ENCODE results near the gene MGRN1. TPM values are rescaled to one million over a fixed set of nuclear protein-coding genes. Genes with fewer than 3 reads are reported as not detected.

MGRN1 gene
- total RNA-seq, 1 donor from 2014 or later, result 21.6 TPM

DNA sequence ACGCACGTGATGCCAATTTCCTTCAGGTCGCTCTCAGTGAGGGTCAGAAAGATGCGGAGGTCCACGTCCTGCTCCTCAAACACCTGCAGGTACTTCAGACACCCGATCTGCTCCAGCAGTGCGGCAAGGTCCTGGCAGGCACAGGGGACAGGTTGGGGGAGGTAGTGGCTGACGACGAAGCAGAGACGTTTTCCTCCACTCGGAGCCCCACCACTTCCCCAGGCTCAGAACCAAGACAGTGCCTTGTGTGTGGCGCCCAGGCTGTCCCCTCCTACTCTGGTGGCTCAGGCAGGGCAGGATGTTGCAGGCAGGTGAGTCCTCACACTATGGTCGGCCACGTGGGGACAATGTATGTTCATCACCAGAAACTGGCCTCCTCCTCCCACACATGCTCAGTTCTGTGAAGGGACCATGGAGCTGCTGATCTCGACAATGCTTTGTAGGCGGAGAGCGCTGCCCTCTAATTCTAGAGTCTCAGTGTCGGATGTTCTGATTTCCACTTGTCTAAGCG is 74.5 kb downstream of the MGRN1 start:
- DNase-seq, result no peak

DNA sequence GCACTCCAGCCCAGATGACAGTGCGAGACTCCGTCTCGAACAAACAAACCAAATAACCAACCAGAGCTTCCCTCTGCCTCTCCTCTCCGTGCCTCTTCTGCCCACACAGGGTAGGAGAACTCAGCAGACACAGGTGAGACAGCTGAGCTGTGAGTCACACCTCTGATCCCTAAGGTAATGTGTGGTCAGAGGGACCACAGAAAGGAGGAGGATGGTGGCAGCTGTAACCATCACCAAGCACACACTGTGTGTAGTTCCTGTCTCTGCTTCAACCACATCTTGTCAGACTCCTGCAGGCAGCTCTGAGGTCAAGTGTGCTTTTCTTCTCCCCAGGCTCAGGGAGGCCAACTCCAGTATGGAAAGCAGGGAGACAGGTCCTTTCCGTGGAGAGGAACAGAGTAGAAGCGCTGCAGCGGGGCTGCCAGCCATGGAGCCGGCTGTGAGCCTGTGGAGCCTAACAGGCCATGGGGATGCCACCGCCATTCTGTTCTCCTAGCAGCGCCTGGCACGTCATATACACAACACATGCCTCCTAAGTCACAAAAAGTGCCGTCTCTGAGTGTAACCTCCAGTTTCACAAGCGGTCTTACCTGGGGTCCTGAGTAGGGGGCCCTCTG is 75.9 kb downstream of the MGRN1 start:
- no peak for DNase-seq

DNA sequence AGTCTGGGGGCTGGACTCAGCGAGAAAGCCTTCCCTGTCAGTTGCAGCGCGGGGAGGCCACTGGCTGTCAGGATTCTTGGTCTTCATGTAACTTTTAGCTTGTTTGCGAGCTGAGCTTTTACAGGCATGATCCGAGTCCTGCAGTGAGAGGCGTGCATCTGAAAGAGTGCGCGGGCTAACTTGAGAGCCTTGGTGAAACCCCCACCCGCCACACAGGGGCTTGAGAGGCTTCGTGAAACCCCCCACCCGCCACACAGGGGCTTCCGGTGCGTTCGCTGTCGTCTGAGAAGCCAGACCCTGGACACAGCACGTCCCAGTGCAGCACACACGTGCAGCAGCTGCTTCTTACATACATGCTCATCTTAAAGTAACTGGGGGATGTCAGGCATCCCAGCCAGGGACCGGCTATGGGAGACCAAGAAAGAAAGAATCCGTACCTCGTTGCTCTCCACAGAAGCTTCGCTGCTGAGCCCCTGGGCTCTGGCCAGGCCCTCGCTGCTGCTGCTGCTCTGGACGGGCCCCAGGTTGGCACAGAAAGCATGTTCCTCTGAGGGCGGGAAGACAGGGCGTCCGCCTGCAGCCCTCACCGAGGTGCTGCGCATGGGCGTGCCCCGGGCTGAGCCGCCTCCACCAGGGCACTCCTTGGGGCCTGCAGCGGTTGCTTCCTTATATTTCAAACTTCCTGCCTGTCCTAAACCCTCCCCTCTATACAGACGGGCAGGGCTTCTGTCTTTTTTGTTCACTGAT is 76.5 kb downstream of the MGRN1 start:
- no peak for DNase-seq

DNA sequence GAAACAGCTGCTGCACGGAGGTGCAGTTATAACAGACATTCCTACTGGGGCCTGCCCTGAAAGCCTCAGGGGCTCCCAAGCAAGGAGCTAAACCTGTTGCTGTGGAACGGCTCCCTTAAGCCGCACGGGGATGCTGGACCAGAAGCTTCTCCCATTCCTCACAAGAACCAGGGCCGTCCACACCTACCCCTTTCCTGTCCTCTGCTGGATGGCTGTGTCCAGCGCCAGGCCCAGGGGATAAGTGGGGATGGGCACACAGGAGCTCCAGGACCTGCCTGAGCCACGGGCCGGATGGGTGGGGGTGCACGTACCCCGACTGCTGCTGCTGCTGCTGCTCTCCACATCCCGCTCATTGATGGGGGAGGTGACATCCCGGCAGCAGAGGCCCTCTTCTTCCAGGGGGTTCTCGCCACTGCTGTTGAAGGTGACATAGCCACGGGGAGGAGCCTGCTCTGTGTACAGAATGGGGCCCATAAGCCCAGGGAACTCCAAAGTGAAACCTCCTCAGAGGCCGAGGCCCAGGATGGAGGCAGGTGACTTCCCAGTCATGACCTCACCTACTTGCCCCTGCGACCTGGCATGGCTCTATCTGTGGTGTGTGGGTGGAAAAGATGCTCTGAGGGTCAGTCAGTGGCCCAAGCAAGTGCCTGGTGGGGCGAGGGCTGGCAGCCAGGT is 77.3 kb downstream of the MGRN1 start:
- no peak for DNase-seq

DNA sequence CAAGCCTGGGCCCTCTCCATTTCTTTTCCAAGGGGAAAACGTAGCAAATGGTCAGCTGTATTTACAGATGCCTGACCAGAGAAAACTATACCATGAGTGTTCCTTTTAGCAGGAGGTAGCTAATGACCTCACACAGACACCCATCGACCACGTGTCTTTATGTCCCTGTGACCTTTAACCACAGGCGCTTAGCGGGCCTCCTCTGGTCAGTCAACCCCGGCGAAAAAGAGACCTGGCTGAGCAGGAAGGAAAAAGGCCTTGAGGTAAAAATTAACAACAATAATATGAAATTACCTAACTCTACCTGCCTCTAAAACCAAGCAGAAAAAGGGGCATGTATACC is 77.8 kb downstream of the MGRN1 start:
- no peak for DNase-seq

DNA sequence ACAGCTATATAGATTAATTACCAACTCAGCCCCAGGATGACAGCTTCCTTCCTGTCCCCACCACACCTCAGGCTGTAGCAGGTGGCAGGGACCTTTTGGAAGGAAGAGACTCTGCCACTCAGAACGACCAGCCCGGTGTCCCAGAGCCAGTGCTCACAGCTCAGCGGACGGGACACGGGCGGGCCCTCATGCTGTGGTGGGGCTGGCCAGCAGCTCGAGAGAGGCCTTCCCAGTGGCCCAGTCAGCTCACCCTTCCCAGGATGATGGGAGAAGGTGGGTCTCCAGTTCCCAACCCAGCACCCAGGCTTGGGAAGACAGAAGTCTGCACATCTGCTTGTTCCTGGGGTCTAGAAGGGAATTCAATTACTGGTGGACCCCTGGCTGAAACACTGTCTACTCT is 79.3 kb downstream of the MGRN1 start:
- no peak for DNase-seq

DNA sequence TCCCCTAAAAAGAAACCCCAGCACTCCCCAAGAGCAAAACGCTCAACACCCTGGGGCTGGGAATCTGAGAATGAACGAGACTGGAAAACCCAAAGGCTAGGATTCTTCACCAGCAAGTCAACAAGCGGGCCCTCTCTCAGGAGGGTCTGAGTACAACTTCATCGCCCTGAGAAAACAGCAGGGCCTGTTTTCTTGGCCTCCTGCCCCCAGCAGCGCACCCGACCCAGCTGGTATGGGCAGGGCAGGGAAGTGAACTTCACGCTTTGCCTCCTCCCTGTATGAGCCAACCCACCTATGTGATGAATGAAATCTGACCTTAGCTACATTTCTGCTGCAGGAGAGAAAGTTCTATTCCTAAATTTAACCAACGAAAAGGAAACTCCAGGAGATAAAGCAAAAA is 79.9 kb downstream of the MGRN1 start:
- DNase-seq, result no peak

DNA sequence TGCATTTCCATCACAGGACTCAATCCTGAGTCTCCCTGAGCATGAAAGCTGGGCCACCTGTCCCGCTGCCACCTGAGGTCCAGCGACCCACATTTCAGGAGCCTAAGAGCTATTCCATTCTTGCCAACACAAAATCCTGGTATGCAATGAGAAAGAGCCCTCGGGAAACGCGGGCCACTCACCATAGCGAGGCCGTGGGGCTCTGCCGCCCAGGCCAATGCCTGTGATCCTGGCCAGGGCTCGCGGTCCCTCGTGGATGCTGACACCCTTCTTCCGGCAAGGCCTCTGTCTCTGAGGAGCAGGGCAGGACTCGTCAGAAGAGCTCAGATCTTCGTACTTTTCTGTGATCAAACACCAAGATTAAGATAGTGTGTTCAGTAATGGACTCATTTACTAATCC is 80.3 kb downstream of the MGRN1 start:
- no peak for DNase-seq

DNA sequence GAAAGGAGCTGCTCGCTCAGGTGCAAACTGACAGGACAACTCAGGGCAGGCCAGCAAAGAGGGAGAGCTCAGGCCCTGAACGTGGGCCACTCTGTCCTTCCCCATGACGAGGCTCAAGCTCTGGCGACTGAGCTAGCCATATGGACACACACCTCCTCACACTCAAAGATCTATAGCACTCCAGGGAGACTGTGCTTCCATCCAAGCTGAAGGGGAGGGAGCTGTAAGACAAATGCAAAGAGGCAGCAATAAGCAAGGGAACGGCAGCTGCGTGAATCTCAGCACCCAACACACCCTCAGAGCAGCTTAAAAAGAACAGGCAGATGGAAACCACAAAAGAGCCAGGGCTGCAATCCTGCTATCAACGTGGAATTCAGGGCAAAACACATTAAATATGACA is 82.2 kb downstream of the MGRN1 start:
- no peak for DNase-seq

DNA sequence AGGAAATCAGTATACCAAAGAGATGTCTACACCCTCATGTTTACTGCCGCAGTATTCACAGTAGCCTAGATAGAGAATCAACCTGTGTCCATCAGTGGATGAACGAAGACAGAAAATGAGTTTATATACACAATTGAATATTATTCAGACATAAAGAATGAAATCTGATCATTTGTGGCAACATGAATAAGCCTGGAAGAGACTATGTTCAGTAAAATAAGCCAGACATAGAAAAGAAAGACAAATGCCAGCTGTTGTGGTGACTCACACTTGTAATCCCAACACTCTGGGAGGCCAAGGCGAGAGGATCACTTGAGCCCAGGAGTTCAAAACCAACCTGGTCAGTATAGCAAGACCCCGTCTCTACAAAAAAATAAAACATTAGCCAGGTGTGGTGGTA is 84.9 kb downstream of the MGRN1 start:
- no peak for DNase-seq

DNA sequence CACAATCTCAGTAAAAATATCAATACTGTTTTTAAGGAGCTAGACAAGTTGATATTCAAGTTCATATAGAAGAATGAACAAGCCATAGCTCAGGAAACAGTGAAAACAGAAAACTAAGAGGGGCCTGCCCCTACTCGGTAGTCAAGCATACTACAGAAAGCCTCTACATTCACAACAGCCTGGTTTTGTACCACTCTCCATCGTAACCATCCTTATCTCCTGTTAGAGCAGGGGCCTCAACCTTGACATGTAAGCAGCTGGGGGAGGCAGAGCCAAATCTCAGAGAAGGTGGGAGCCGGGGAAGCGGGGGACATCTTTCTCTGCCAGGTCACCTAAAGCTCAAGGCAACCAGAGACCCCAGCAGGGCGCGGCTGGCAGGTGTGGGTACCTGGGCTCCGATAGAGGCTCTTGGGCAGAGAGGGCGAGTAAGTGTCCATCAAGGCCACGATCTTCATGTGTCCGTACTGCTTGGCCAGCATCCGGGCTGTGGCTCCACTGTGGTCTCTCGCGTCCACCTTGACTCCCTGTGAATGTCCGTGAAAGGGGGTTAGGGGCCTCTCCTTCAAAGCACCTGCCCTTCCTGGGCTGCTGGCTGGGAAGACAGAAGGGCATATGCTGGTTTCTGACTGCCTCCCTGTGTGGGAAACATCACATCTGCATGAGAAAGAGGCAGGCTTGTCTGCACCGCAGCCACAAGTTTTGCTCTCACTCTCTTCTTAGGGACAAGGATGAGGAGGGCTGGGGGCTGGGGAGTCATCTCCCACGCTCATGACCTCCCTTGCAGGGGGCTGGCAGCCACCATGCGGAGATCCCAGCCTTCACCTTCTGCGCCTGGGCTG is 89.3 kb downstream of the MGRN1 start:
- DNase-seq, result no peak

DNA sequence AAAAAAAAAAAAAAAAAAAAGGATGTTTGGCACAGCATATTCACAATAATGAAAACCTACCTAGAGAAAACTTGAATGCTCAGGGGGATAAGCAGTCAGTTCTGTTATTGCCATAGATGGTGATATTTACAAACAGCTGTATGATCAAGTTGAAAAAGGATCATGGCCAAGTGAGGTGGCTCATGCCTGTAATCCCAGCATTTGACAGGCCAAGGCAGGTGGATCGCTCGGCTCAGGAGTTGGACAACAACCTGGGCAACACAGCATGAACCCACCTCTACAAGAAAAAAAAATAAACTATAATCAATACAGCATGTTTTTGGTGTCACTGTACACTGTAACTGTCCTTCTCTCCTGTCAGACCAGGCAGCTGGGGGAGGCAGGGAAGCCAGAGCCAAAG is 90.4 kb downstream of the MGRN1 start:
- no peak for DNase-seq

DNA sequence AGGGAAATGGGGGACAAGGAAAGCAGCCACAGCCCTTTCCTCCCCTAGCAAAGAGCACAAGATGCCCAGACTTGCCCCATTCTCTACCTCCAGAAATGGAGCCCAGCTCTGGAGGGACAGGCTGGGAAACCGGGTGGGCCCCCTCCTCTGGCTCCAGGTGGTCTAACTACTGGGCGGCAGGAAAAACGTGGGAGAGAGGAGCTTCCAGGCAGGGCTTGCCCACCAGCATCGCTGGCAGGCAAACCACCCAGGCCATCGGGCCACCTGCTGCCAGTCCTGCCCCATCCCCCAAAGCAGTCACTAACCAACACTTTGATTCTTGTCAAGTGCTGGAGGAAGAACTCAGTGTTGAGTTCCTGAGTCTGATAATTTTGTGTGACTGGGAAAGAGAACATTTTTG is 93.8 kb downstream of the MGRN1 start:
- DNase-seq, result no peak

DNA sequence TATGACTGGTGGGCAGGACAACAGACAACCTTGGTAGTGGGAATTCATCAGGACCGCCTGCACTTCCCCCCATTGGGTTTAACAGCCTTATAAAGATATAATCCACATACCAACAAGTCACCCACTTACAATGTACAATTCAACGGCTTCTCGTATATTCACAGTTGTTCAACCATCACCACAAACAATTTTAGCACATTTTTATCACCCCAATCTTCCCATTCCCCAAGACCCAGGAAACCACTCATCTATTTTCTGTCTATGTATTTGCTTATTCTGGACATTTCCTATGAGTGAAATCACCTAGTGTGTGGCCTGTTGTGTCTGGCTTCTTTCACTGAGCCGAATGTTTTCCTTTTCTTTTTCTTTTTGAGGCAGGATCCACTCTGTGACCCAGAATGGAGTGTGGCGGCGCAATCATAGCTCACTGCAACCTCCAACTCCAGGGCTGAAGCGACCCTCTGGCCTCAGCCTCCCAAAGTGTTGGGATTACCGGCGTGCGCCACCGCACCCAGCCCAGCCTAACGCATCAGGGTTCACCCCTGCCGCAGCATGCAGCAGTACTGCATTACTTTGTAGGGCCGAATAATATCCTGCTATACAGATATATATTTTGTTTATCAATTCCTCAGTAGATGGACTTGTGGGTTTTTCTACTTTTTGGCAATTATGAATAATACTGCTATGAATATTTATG is 98.6 kb downstream of the MGRN1 start:
- no peak for DNase-seq

DNA sequence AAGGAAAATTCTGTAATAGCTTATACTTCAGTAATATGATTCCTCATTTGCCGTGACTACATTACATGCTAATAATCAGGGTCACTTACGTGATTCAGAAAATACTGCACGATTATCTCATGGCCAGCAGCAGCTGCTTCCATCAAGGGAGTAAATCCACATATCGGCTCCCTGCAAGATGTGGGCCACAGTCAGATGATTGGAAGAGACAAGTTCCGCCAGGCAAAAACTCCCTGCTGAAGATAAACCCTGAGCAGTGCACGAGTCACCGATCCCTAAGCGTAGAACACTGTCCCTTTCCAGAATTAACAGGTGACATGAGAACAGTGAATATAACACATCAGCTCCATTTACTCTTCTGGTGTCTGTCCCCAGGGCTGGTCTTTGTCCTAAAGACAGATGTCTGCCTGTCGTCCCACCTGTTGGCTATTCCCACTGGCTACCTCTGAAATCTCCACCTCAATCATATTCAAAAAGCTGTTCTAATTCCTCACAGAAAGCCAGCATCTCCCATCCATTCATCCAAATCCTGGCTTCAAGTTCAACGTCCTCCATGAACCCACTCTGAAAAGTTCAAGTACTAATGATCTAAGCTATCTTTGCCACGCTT is 100.1 kb downstream of the MGRN1 start:
- no peak for DNase-seq

DNA sequence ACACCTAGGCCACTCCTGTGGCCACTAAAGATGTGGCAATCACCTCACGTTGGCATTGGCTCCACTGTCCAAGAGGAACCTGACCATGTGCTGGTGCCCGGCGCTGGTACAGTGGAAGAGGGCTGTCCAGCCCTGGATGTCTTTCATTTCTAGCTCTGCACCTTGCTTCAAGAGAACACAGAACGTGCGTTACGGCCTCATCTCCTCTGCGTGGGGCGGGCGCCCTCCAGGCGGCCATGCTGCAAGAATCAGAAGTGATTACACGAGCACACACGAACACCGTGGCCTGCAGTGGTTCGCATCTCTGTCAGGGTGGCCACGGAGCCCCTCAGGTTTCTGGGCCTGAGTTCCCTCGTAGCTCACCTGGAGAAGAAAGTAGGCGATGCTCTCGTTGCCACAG is 102.0 kb downstream of the MGRN1 start:
- no peak for DNase-seq

DNA sequence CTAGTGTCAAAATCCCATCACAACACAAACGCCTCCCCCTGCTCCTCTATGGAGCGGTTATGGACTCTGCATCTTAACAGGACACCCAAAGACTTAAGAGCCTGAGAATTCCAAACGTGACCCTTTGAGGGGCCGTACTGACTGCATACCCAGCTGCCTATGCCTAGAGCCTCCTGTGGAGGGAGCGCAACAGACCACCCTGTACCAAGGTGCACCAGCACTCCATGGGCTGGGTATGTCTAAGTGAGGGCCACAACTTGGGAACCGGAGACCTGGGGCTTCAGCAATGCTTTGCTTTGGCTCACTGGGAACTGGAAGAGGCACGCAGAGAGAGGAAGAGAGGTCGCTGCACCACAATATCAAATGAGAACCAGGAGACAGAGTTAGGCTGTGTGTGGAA is 104.0 kb downstream of the MGRN1 start:
- no peak for DNase-seq

DNA sequence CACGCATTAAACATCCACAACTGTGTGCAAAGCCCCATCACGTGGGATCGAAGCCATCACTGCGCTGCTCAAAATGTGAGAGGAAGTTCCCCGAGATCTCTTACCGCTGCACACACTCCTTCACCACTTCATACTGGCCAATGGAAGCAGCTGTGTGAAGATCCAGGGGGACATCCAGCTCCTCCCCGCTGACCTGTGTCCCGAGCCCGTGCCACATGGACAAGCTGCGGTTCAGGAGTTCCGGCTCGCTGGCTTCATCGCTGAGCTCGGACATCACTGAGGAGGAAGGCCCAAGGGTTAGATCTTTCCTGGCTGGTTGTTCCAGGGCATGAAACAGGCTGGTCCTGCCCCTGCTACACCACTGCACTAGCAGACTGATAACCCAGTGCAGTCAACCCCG is 105.2 kb downstream of the MGRN1 start:
- DNase-seq, result no peak

DNA sequence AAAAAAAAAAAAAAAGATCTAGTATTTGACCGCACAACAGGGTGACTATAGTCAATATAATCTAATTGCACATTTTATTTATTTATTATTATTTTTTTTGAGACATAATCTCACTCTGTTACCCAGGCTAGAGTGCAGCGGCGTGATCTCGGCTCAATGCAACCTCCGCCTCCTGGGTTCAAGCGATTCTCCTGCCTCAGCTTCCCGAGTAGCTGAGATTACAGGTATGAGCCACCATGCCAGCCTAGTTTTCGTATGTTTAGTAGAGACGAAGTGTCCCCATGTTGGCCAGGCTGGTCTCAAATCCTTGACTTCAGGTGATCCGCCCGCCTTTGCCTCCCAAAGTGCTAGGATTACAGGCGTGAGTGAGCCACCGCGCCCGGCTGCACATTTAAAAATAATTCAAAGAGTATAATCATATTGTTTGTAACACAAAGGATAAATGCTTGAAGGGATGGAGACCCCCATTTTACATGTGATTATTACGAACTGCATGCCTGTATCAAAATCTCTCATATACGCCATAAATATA is 108.7 kb downstream of the MGRN1 start:
- DNase-seq, result no peak

DNA sequence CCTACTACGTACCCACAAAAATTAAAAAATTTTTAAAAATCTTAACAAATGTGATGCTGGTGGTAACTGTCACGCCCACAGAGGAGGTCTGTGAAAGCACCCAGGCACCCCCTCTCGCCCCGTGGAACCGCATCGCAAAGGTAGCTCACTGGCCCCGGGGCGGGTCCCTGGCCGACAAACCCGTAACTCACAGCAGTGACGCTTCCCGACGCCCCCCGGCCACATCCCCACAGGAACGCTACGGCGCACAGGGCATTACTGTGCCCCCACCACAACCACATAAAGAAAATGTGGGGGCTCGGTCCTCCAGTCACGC is 109.1 kb downstream of the MGRN1 start:
- no peak for DNase-seq

DNA sequence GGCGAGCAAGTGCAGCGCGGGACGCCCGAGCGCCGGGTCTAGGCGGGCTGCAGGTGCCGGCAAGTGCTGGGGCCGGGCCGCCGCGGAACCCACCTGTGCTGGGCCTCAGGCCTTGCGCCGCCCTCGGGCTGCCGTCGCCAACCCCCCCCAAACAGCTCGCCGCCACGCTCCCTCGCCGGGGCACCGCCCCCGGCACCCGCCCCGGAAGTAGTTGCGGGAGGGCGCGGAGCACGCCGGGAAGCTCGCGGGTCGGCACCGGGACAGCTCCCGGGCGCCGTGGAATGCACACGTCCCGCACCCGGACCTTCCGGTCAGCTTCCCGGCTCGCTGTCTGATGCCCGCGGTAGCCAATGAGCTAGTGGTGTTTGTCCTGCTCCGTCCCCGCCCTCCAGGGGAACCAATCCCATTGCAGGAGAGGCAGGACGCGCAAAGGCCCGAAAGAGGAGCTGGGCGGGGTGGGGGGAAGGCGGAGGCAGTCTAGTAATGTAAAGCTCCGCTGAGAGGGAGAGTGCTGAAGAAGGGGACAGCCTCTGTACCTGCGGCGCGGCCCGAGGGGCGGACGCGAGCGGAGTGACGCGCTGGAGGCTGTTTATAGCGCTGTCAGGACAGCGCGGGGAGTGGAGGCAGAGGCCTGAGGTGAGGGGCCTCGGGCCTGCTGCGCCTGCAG is 109.6 kb downstream of the MGRN1 start, which contains the start of the genes ANKS3 and DNAAF8:
Gene ANKS3, minus strand, starts transcription at position 209 of the 667 bp plus-strand sequence. CDS start 4,122 bp downstream, outside the sequence.
Gene DNAAF8, plus strand, starts transcription at position 475 of the 667 bp plus-strand sequence. CDS start 1,978 bp downstream, outside the sequence.
- peak; percentile 95 for DNase-seq
